Measurements from ENCODE around the gene FXN. TPM values are rescaled to one million over a fixed set of nuclear protein-coding genes. Genes with fewer than 3 reads are reported as not detected.
A peak's percentile ranks its signal among the peaks of the same experiment; 100 is the strongest.
"Not testable (repeated sequence)": the region's sequence is repeated elsewhere in the genome, so short reads cannot be mapped to it uniquely, and the experiment has no call there.

The FXN gene
- total RNA-seq, 1 donor from 2014 or later, result 46.8 TPM

GRCh38 chr9:69030851-69031645 is 4.5 kb upstream of the FXN start:
- no peak overlapping the region for H3K27ac Mint-ChIP-seq
- intact Hi-C loops (cut with micrococcal nuclease), result no loop called here
- H3K4me1 Mint-ChIP-seq (ENCODE audit: low read depth), result peaks cover 46% of the 10 kb centered on the region
- peaks cover 9% of the 10 kb centered on the region for H3K9me3 Mint-ChIP-seq
- DNase-seq (ENCODE audit: low spot score), result no peak
- peaks cover 9% of the 10 kb centered on the region for H3K36me3 Mint-ChIP-seq (ENCODE audit: low read depth)
- no peaks in the 10 kb centered on the region for H3K27me3 Mint-ChIP-seq (ENCODE audit: low read depth)
- no peak overlapping the region for H3K4me3 Mint-ChIP-seq (ENCODE audit: low read depth)

DNA sequence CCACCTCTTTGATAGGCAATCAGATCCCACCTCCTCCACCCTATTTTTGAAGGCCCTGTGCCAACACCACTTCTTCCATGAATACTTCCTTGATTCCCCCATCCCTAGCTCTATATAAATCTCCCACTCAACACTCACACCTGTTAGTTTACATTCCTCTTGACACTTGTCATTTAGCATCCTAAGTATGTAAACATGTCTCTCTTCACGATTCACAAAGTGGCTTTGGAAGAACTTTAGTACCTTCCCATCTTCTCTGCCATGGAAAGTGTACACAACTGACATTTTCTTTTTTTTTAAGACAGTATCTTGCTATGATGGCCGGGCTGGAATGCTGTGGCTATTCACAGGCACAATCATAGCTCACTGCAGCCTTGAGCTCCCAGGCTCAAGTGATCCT is 1.5 kb upstream of the FXN start:
- intact Hi-C loops (cut with micrococcal nuclease), result no loop called here
- peaks cover 16% of the 10 kb centered on the region for H3K36me3 Mint-ChIP-seq (ENCODE audit: low read depth)
- no peak for DNase-seq (ENCODE audit: low spot score)

GRCh38 chr9:69036309-69036708 is 757 bp downstream of the FXN start:
- peak; percentile 15 for DNase-seq (ENCODE audit: low spot score)
- peaks cover 17% of the 10 kb centered on the region for H3K36me3 Mint-ChIP-seq (ENCODE audit: low read depth)
- intact Hi-C loops (cut with micrococcal nuclease), result loop anchor here (1.0 to 5.0 kb wide), 4 partner anchors 8 to 156 kb away; no protein-coding TSS in a partner anchor

More for the DNA sequence above, 1.5 kb upstream of the FXN start:
- H3K27ac Mint-ChIP-seq, result no peak overlapping the region
- no peaks in the 10 kb centered on the region for H3K27me3 Mint-ChIP-seq (ENCODE audit: low read depth)
- H3K9me3 Mint-ChIP-seq, result peaks cover 9% of the 10 kb centered on the region
- no peak overlapping the region for H3K4me3 Mint-ChIP-seq (ENCODE audit: low read depth)
- H3K4me1 Mint-ChIP-seq (ENCODE audit: low read depth), result peaks cover 36% of the 10 kb centered on the region

DNA sequence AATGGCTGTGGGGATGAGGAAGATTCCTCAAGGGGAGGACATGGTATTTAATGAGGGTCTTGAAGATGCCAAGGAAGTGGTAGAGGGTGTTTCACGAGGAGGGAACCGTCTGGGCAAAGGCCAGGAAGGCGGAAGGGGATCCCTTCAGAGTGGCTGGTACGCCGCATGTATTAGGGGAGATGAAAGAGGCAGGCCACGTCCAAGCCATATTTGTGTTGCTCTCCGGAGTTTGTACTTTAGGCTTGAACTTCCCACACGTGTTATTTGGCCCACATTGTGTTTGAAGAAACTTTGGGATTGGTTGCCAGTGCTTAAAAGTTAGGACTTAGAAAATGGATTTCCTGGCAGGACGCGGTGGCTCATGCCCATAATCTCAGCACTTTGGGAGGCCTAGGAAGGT is 1.2 kb downstream of the FXN start:
- intact Hi-C loops (cut with micrococcal nuclease), result loop anchor here (1.0 to 5.0 kb wide), 4 partner anchors 8 to 156 kb away; no protein-coding TSS in a partner anchor
- no peaks in the 10 kb centered on the region for H3K27me3 Mint-ChIP-seq (ENCODE audit: low read depth)
- H3K9me3 Mint-ChIP-seq, result no peaks in the 10 kb centered on the region

More at GRCh38 chr9:69036309-69036708, 757 bp downstream of the FXN start:
- H3K27me3 Mint-ChIP-seq (ENCODE audit: low read depth), result no peaks in the 10 kb centered on the region
- H3K27ac Mint-ChIP-seq, result peak overlapping the region; percentile 84
- no peaks in the 10 kb centered on the region for H3K9me3 Mint-ChIP-seq
- peaks cover 20% of the 10 kb centered on the region for H3K4me1 Mint-ChIP-seq (ENCODE audit: low read depth)
- H3K4me3 Mint-ChIP-seq (ENCODE audit: low read depth), result peak overlapping the region; percentile 91

GRCh38 chr9:69040646-69041045 is 5.1 kb downstream of the FXN start:
- H3K4me1 Mint-ChIP-seq (ENCODE audit: low read depth), result peaks cover 22% of the 10 kb centered on the region
- H3K4me3 Mint-ChIP-seq (ENCODE audit: low read depth), result no peak overlapping the region
- no peak for DNase-seq (ENCODE audit: low spot score)
- peaks cover 27% of the 10 kb centered on the region for H3K36me3 Mint-ChIP-seq (ENCODE audit: low read depth)
- no peaks in the 10 kb centered on the region for H3K9me3 Mint-ChIP-seq
- intact Hi-C loops (cut with micrococcal nuclease), result no loop called here
- no peaks in the 10 kb centered on the region for H3K27me3 Mint-ChIP-seq (ENCODE audit: low read depth)
- H3K27ac Mint-ChIP-seq, result no peak overlapping the region

More for the DNA sequence above, 1.2 kb downstream of the FXN start:
- Mint-ChIP-seq H3K27ac (peak overlapping the region; percentile 84), H3K4me1 (ENCODE audit: low read depth) (peaks cover 18% of the 10 kb centered on the region), H3K4me3 (ENCODE audit: low read depth) (peak overlapping the region; percentile 91), H3K36me3 (ENCODE audit: low read depth) (peaks cover 17% of the 10 kb centered on the region)
- no peak for DNase-seq (ENCODE audit: low spot score)

- H3K27me3 Mint-ChIP-seq (ENCODE audit: low read depth), result no peaks in the 10 kb centered on the region
- H3K27ac Mint-ChIP-seq, result peak overlapping the region; percentile 77
- no peak for DNase-seq (ENCODE audit: low spot score)
- peak overlapping the region; percentile 34 for H3K4me3 Mint-ChIP-seq (ENCODE audit: low read depth)
- peaks cover 20% of the 10 kb centered on the region for H3K4me1 Mint-ChIP-seq (ENCODE audit: low read depth)
- intact Hi-C loops (cut with micrococcal nuclease), result no loop called here
- peaks cover 50% of the 10 kb centered on the region for H3K36me3 Mint-ChIP-seq (ENCODE audit: low read depth)
- H3K9me3 Mint-ChIP-seq, result no peaks in the 10 kb centered on the region
These were observed 9.0 kb downstream of the FXN start for GRCh38 chr9:69044240-69045219.

- Mint-ChIP-seq H3K27me3 (ENCODE audit: low read depth) (no peaks in the 10 kb centered on the region), H3K4me3 (ENCODE audit: low read depth) (no peak overlapping the region), H3K36me3 (ENCODE audit: low read depth) (peaks cover 49% of the 10 kb centered on the region), H3K4me1 (ENCODE audit: low read depth) (peaks cover 20% of the 10 kb centered on the region), H3K27ac (no peak overlapping the region), H3K9me3 (no peaks in the 10 kb centered on the region)
- DNase-seq (ENCODE audit: low spot score), result no peak
- intact Hi-C loops (cut with micrococcal nuclease), result no loop called here
These were observed 10.3 kb downstream of the FXN start for GRCh38 chr9:69045821-69046220.

DNA sequence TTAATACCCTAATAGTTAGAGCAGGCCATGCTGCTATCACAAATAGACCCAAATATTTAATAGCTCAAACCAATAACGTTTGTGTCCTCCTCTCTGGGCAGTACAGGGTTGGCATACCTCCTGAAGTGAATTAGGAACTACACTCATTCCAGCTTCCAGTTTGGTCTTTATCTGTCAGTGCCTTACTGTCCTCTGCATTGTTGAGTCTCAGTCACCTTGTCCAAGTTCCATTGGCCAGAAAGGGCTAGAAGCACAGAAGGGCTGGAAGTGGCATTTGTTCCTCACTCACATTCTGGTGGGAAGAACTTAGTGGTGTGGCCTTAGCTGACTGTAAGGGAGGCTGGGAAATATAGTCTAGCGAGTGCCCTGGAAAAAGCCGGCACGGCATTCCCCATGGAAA is 11.2 kb downstream of the FXN start:
- Mint-ChIP-seq H3K36me3 (ENCODE audit: low read depth) (peaks cover 50% of the 10 kb centered on the region), H3K9me3 (no peaks in the 10 kb centered on the region)
- intact Hi-C loops (cut with micrococcal nuclease), result no loop called here

DNA sequence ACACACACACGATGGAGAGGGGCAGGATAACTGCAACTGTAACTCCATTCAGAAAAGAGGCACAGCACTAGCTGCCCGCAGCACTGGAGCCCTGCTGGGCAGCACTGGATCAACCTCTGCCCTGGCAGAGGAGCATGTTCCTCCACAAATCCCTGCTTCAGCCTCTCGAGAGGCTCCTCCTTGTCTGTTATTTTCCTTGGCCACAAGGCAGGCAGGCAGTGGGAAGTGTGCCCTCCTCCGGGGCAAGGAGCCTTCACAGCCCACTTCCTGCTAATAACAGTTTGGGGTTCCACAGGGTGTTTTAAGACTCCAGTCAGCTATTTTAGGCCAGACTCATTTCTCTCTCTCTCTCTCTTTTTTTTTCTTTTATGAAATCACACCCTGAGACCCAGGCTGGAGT is 11.8 kb downstream of the FXN start:
- no peaks in the 10 kb centered on the region for H3K27me3 Mint-ChIP-seq (ENCODE audit: low read depth)
- no peaks in the 10 kb centered on the region for H3K9me3 Mint-ChIP-seq
- DNase-seq (ENCODE audit: low spot score), result no peak
- intact Hi-C loops (cut with micrococcal nuclease), result no loop called here
- H3K27ac Mint-ChIP-seq, result no peak overlapping the region
- H3K4me3 Mint-ChIP-seq (ENCODE audit: low read depth), result no peak overlapping the region
- peaks cover 50% of the 10 kb centered on the region for H3K36me3 Mint-ChIP-seq (ENCODE audit: low read depth)
- H3K4me1 Mint-ChIP-seq (ENCODE audit: low read depth), result peaks cover 20% of the 10 kb centered on the region

More for the DNA sequence above, 11.2 kb downstream of the FXN start:
- no peak for DNase-seq (ENCODE audit: low spot score)
- no peak overlapping the region for H3K27ac Mint-ChIP-seq
- peaks cover 20% of the 10 kb centered on the region for H3K4me1 Mint-ChIP-seq (ENCODE audit: low read depth)
- H3K27me3 Mint-ChIP-seq (ENCODE audit: low read depth), result no peaks in the 10 kb centered on the region
- no peak overlapping the region for H3K4me3 Mint-ChIP-seq (ENCODE audit: low read depth)

DNA sequence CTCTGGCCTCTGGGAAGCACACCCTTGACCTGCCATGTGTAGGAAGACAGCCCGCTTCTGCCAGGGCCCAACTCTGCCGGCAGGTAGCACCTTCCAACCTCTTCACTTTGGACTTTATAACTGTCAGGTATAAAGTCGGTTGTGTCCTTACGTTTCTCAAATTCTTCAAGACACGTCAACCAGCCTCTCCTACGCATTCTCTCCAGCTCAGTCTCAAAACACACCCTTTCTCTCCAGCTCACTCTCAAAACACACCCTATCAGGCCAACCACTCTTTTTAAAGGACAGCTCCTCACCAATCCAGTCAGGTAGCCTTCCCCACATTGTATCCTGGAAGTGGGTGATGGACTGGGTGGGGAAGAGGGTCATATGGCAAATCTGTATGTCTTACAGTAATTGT is 13.5 kb downstream of the FXN start:
- Mint-ChIP-seq H3K4me3 (ENCODE audit: low read depth) (no peak overlapping the region), H3K27ac (no peak overlapping the region), H3K27me3 (ENCODE audit: low read depth) (no peaks in the 10 kb centered on the region), H3K9me3 (no peaks in the 10 kb centered on the region), H3K36me3 (ENCODE audit: low read depth) (peaks cover 55% of the 10 kb centered on the region), H3K4me1 (ENCODE audit: low read depth) (peaks cover 16% of the 10 kb centered on the region)
- intact Hi-C loops (cut with micrococcal nuclease), result no loop called here
- no peak for DNase-seq (ENCODE audit: low spot score)

DNA sequence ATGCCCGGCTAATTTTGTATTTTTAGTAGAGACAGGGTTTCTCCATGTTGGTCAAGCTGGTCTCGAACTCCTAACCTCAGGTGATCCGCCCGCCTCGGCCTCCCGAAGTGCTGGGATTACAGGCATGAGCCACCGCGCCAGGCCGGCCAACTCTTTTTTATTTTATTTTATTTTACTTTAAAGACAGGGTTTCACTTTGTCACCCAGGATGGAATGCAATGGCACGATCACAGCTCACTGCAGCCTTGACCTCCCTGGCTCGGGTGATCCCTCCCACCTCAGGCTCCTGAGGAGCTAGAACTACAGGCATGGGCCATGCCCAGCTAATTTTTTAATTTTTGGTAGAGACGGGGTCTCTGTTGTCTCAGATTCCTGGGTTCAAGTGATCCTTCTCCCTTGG is 15.4 kb downstream of the FXN start:
- H3K27me3 Mint-ChIP-seq (ENCODE audit: low read depth); H3K4me3 Mint-ChIP-seq (ENCODE audit: low read depth); intact Hi-C loops (cut with micrococcal nuclease); H3K9me3 Mint-ChIP-seq; H3K4me1 Mint-ChIP-seq (ENCODE audit: low read depth); DNase-seq (ENCODE audit: low spot score); H3K27ac Mint-ChIP-seq: not testable (repeated sequence)
- peaks cover 56% of the 10 kb centered on the region for H3K36me3 Mint-ChIP-seq (ENCODE audit: low read depth)

GRCh38 chr9:69054989-69055388 is 19.4 kb downstream of the FXN start:
- no peak overlapping the region for H3K27ac Mint-ChIP-seq
- peaks cover 12% of the 10 kb centered on the region for H3K4me1 Mint-ChIP-seq (ENCODE audit: low read depth)
- no peaks in the 10 kb centered on the region for H3K27me3 Mint-ChIP-seq (ENCODE audit: low read depth)
- H3K4me3 Mint-ChIP-seq (ENCODE audit: low read depth), result no peak overlapping the region
- H3K36me3 Mint-ChIP-seq (ENCODE audit: low read depth), result peaks cover 54% of the 10 kb centered on the region
- intact Hi-C loops (cut with micrococcal nuclease), result loop anchor here (1.0 kb wide), 1 partner anchor 138 kb away; no protein-coding TSS in a partner anchor
- no peaks in the 10 kb centered on the region for H3K9me3 Mint-ChIP-seq
- no peak for DNase-seq (ENCODE audit: low spot score)
